NT2/D1 (cell line): ENCODE results near the gene DALRD3.
A peak's percentile ranks its signal among the peaks of the same experiment; 100 is the strongest.

Experiments used
- DNase-seq: peaks from one replicate; pipeline ENCODE4 v3.0.0-alpha.2; 2011; ENCODE audit warnings: low read depth, low spot score
- H3K27me3 ChIP-seq: 2 replicates; pipeline ENCODE4 v1.6.0; 2011; ENCODE audit warnings: mild to moderate bottlenecking; ENCODE audit not compliant: insufficient read length, insufficient read depth
- H3K36me3 ChIP-seq: 2 replicates; pipeline ENCODE4 v1.6.1; 2011; ENCODE audit warnings: mild to moderate bottlenecking, low read length, mixed read lengths; ENCODE audit not compliant: insufficient read depth, insufficient read length
- H3K4me1 ChIP-seq: 2 replicates; pipeline ENCODE4 v1.5.1; 2011; ENCODE audit not compliant: insufficient read depth, insufficient read length
- H3K4me3 ChIP-seq: 2 replicates; pipeline ENCODE4 v1.5.1; 2011; ENCODE audit warnings: low read depth; ENCODE audit not compliant: insufficient read length
- H3K9ac ChIP-seq: 2 replicates; pipeline ENCODE4 v1.6.0; 2011; ENCODE audit warnings: low read depth; ENCODE audit not compliant: insufficient read length
- H3K9me3 ChIP-seq: 2 replicates; pipeline ENCODE4 v1.5.1; 2011; ENCODE audit warnings: mild to moderate bottlenecking, low read length; ENCODE audit not compliant: insufficient read depth
- SUZ12 ChIP-seq: IDR thresholded peaks from 2 replicates; pipeline ENCODE4 v1.6.1; 2011; ENCODE audit not compliant: insufficient read length, insufficient read depth; ENCODE audit errors: extremely low read depth
- YY1 ChIP-seq: IDR thresholded peaks from 2 replicates; pipeline ENCODE4 v1.6.1; 2011; ENCODE audit not compliant: insufficient read length, insufficient read depth
- ZNF274 ChIP-seq: IDR thresholded peaks from 2 replicates; pipeline ENCODE4 v1.6.1; 2011; ENCODE audit warnings: mild to moderate bottlenecking, low read depth, low read length

The DALRD3 gene

GRCh38 chr3:49021213-49021812, 2.9 kb upstream of the DALRD3 start:
- H3K36me3 ChIP-seq = peaks cover 45% of the 10 kb centered on the region
- H3K4me3 ChIP-seq = peak overlapping the region; percentile 100
- TF ChIP-seq ZNF274 (no peak), YY1 (no peak), SUZ12 (no peak)
- peak; percentile 92 for DNase-seq
- peak overlapping the region; percentile 99 for H3K9ac ChIP-seq
- peaks cover 13% of the 10 kb centered on the region for H3K4me1 ChIP-seq
- no peaks in the 10 kb centered on the region for H3K9me3 ChIP-seq
- H3K27me3 ChIP-seq = no peaks in the 10 kb centered on the region

GRCh38 chr3:49020330-49021212, 2.2 kb upstream of the DALRD3 start:
- Histone ChIP-seq H3K36me3 (peaks cover 45% of the 10 kb centered on the region), H3K9me3 (no peaks in the 10 kb centered on the region), H3K4me1 (peaks cover 12% of the 10 kb centered on the region), H3K27me3 (no peaks in the 10 kb centered on the region), H3K4me3 (peak overlapping the region; percentile 100), H3K9ac (peak overlapping the region; percentile 97)
- TF ChIP-seq ZNF274 = no peak
- TF ChIP-seq YY1 = no peak
- TF ChIP-seq SUZ12 = no peak
- DNase-seq = no peak

GRCh38 chr3:49019941-49020329, 1.6 kb upstream of the DALRD3 start:
- DNase-seq = no peak
- Histone ChIP-seq H3K36me3 (peaks cover 45% of the 10 kb centered on the region), H3K4me1 (peaks cover 8% of the 10 kb centered on the region)

GRCh38 chr3:49018707-49019006, 277 bp upstream of the DALRD3 start:
- no peaks in the 10 kb centered on the region for H3K9me3 ChIP-seq
- DNase-seq = no peak
- peaks cover 14% of the 10 kb centered on the region for H3K4me1 ChIP-seq
- peak overlapping the region; percentile 91 for H3K9ac ChIP-seq
- H3K27me3 ChIP-seq = no peaks in the 10 kb centered on the region
- H3K36me3 ChIP-seq = peaks cover 45% of the 10 kb centered on the region
- peak overlapping the region; percentile 81 for H3K4me3 ChIP-seq
- no peak for TF ChIP-seq ZNF274
- no peak for TF ChIP-seq YY1
- TF ChIP-seq SUZ12 = no peak

More at GRCh38 chr3:49019941-49020329, 1.6 kb upstream of the DALRD3 start:
- Histone ChIP-seq H3K9ac (peak overlapping the region; percentile 97), H3K4me3 (peak overlapping the region; percentile 100), H3K27me3 (no peaks in the 10 kb centered on the region), H3K9me3 (no peaks in the 10 kb centered on the region)
- no peak for TF ChIP-seq ZNF274
- no peak for TF ChIP-seq YY1

GRCh38 chr3:49017229-49017970, 980 bp downstream of the DALRD3 start:
- H3K27me3 ChIP-seq = no peaks in the 10 kb centered on the region
- peak overlapping the region; percentile 81 for H3K4me3 ChIP-seq
- H3K36me3 ChIP-seq = peaks cover 47% of the 10 kb centered on the region
- no peak for DNase-seq
- no peaks in the 10 kb centered on the region for H3K9me3 ChIP-seq
- H3K9ac ChIP-seq = peak overlapping the region; percentile 91
- H3K4me1 ChIP-seq = peaks cover 23% of the 10 kb centered on the region
- TF ChIP-seq YY1 (no peak), SUZ12 (no peak), ZNF274 (no peak)

- Histone ChIP-seq H3K4me3 (no peak overlapping the region), H3K36me3 (peaks cover 55% of the 10 kb centered on the region), H3K4me1 (peaks cover 23% of the 10 kb centered on the region), H3K9ac (peak overlapping the region; percentile 91), H3K9me3 (no peaks in the 10 kb centered on the region), H3K27me3 (no peaks in the 10 kb centered on the region)
- DNase-seq = no peak
- TF ChIP-seq ZNF274 (no peak), SUZ12 (no peak), YY1 (no peak)
Measured at GRCh38 chr3:49016414-49017228, 1.8 kb downstream of the DALRD3 start.
